Brain pericyte (primary cell): ENCODE data around the gene PJA1.

Source experiments
- DNase-seq: peaks from one replicate; pipeline ENCODE4 v3.0.0-alpha.2; 2012; ENCODE audit warnings: low read depth, low spot score

The PJA1 gene

GRCh38 chrX:69113723-69114122 is 51.5 kb downstream of the PJA1 start:
- DNase-seq: no peak
